GM21737 (cell line): ENCODE results near the gene ZDHHC11B.

Experiments
- ATAC-seq: cut with Tn5 transposase; IDR thresholded peaks from one replicate; pipeline ENCODE4 v1.9.1; 2021; ENCODE audit warnings: mild to moderate bottlenecking, moderate library complexity; ENCODE audit not compliant: unreplicated experiment

Gene ZDHHC11B

GRCh38 chr5:664343-664993, 120.1 kb downstream of the ZDHHC11B start:
- ATAC-seq: no peak

- ATAC-seq: no peak
Observed at GRCh38 chr5:663436-664342, 120.8 kb downstream of the ZDHHC11B start.

- ATAC-seq: no peak
Observed at GRCh38 chr5:662751-663435, 121.6 kb downstream of the ZDHHC11B start.

- no peak for ATAC-seq
Observed at GRCh38 chr5:661891-662750, 122.4 kb downstream of the ZDHHC11B start.

- ATAC-seq: no peak
Observed at GRCh38 chr5:660491-661030, 124.0 kb downstream of the ZDHHC11B start.
